Astrocyte (in vitro differentiated cells and primary cell): ENCODE data around the gene CDC45. TPM values are rescaled to one million over a fixed set of nuclear protein-coding genes. Genes with fewer than 3 reads are reported as not detected.

ENCODE experiments used
- DNase-seq: peaks from one replicate; pipeline ENCODE4 v3.0.0-alpha.2; 2010; ENCODE audit warnings: low read depth
- FAIRE-seq: peaks from 2 replicates; lab custom pipeline; 2011; peaks lifted over from hg19 to GRCh38; lab: Jason Lieb, UNC
- H2AFZ ChIP-seq: 2 replicates; pipeline ENCODE4 v1.6.0; 2012; ENCODE audit warnings: low read depth, low read length, inconsistent platforms
- H3K27ac ChIP-seq: 2 replicates; pipeline ENCODE4 v1.5.1; 2011; ENCODE audit warnings: low read depth, low read length, inconsistent platforms
- H3K27me3 ChIP-seq: 2 replicates; pipeline ENCODE4 v1.6.0; 2011; ENCODE audit warnings: low read length, inconsistent platforms; ENCODE audit not compliant: insufficient read depth
- H3K36me3 ChIP-seq: 2 replicates; pipeline ENCODE4 v1.5.1; 2011; ENCODE audit warnings: low read length, inconsistent platforms; ENCODE audit not compliant: insufficient read depth
- H3K4me1 ChIP-seq: 2 replicates; pipeline ENCODE4 v1.5.1; 2011; ENCODE audit warnings: low read length, inconsistent platforms; ENCODE audit not compliant: insufficient read depth
- H3K4me2 ChIP-seq: 2 replicates; pipeline ENCODE4 v1.6.0; 2012; ENCODE audit warnings: low read length, inconsistent platforms
- H3K4me3 ChIP-seq: 2 replicates; pipeline ENCODE4 v1.5.1; 2011; ENCODE audit warnings: low read depth, mild to moderate bottlenecking, low read length, inconsistent platforms; ENCODE audit not compliant: insufficient read depth
- H3K79me2 ChIP-seq: 2 replicates; pipeline ENCODE4 v1.6.0; 2012; ENCODE audit warnings: mild to moderate bottlenecking, low read length, inconsistent platforms; ENCODE audit not compliant: insufficient read depth
- H3K9ac ChIP-seq: 2 replicates; pipeline ENCODE4 v1.6.0; 2012; ENCODE audit warnings: mild to moderate bottlenecking, low read length, inconsistent platforms
- H3K9me3 ChIP-seq: 2 replicates; pipeline ENCODE4 v1.5.1; 2012; ENCODE audit warnings: low read depth, mild to moderate bottlenecking, low read length, inconsistent platforms; ENCODE audit not compliant: insufficient read depth
- H4K20me1 ChIP-seq: 2 replicates; pipeline ENCODE4 v1.6.0; 2012; ENCODE audit warnings: low read length, inconsistent platforms; ENCODE audit not compliant: insufficient read depth
- H3K27ac Mint-ChIP-seq: one replicate; pipeline ENCODE4 v1.8.0; 2021; ENCODE audit warnings: mild to moderate bottlenecking, mixed read lengths; ENCODE audit not compliant: unreplicated experiment
- H3K27me3 Mint-ChIP-seq: one replicate; pipeline ENCODE4 v1.8.0; 2021; ENCODE audit warnings: low read depth, mixed read lengths; ENCODE audit not compliant: unreplicated experiment
- H3K36me3 Mint-ChIP-seq: one replicate; pipeline ENCODE4 v1.8.0; 2021; ENCODE audit warnings: low read depth, mixed read lengths; ENCODE audit not compliant: unreplicated experiment
- H3K4me1 Mint-ChIP-seq: one replicate; pipeline ENCODE4 v1.8.0; 2021; ENCODE audit warnings: low read depth, mixed read lengths; ENCODE audit not compliant: unreplicated experiment
- H3K4me3 Mint-ChIP-seq: one replicate; pipeline ENCODE4 v1.8.0; 2021; ENCODE audit warnings: mild to moderate bottlenecking, moderate library complexity, mixed read lengths; ENCODE audit not compliant: unreplicated experiment
- H3K9me3 Mint-ChIP-seq: one replicate; pipeline ENCODE4 v1.8.0; 2021; ENCODE audit warnings: mild to moderate bottlenecking, mixed read lengths; ENCODE audit not compliant: unreplicated experiment
- CTCF ChIP-seq: IDR thresholded peaks from 2 replicates; pipeline ENCODE4 v1.5.1; 2011; ENCODE audit warnings: low read depth, mild to moderate bottlenecking, inconsistent platforms, low read length, moderate library complexity; ENCODE audit not compliant: insufficient read depth
- EZH2 ChIP-seq: IDR thresholded peaks from 2 replicates; pipeline ENCODE4 v1.6.1; 2012; ENCODE audit warnings: mild to moderate bottlenecking, low read length, inconsistent platforms; ENCODE audit not compliant: insufficient read depth
- total RNA-seq: library from RNA; stranded (reverse); gene quantifications from 2 replicates; pipeline ENCODE4 v1.2.1, GENCODE V29; 2021

CDC45 gene
- total RNA-seq, 1 donor from 2014 or later = 2.1 TPM

- Mint-ChIP-seq H3K27me3 (no peaks in the 10 kb centered on the region), H3K9me3 (no peaks in the 10 kb centered on the region), H3K27ac (peak overlapping the region; percentile 73), H3K4me1 (peaks cover 18% of the 10 kb centered on the region), H3K36me3 (peaks cover 6% of the 10 kb centered on the region), H3K4me3 (peak overlapping the region; percentile 92)
- Histone ChIP-seq H3K9me3 (no peaks in the 10 kb centered on the region), H3K36me3 (peaks cover 15% of the 10 kb centered on the region), H4K20me1 (peaks cover 47% of the 10 kb centered on the region), H3K79me2 (peaks cover 63% of the 10 kb centered on the region), H3K27ac (peak overlapping the region; percentile 100), H2AFZ (peak overlapping the region; percentile 62), H3K4me1 (peaks cover 7% of the 10 kb centered on the region), H3K4me3 (peak overlapping the region; percentile 92), H3K9ac (peak overlapping the region; percentile 94), H3K27me3 (no peaks in the 10 kb centered on the region), H3K4me2 (peak overlapping the region; percentile 90)
- FAIRE-seq (no peak), DNase-seq (no peak)
- TF ChIP-seq EZH2 = no peak
- no peak for TF ChIP-seq CTCF
Measured at GRCh38 chr22:19478045-19478900, 1.4 kb upstream of the CDC45 start.

- Histone ChIP-seq H3K27ac (peak within 1 kb of the TSS; percentile 100), H4K20me1 (peaks cover 41% of the 10 kb centered on the region), H3K27me3 (no peaks in the 10 kb centered on the region), H3K4me2 (peak within 1 kb of the TSS; percentile 90), H3K9me3 (no peaks in the 10 kb centered on the region), H3K4me3 (peak within 1 kb of the TSS; percentile 92), H3K4me1 (peaks cover 7% of the 10 kb centered on the region), H3K36me3 (peaks cover 15% of the 10 kb centered on the region), H2AFZ (peak within 1 kb of the TSS; percentile 90), H3K9ac (peak within 1 kb of the TSS; percentile 94), H3K79me2 (peaks cover 57% of the 10 kb centered on the region)
- Mint-ChIP-seq H3K4me1 (peaks cover 18% of the 10 kb centered on the region), H3K4me3 (peak within 1 kb of the TSS; percentile 92), H3K9me3 (no peaks in the 10 kb centered on the region), H3K27me3 (no peaks in the 10 kb centered on the region), H3K27ac (peak within 1 kb of the TSS; percentile 100), H3K36me3 (peaks cover 2% of the 10 kb centered on the region)
- FAIRE-seq (no peak), DNase-seq (peak; percentile 64)
- TF ChIP-seq CTCF (no peak), EZH2 (no peak)
Measured at GRCh38 chr22:19478901-19479354, 792 bp upstream of the CDC45 start, which contains the start of gene UFD1. Gene UFD1, minus strand, starts transcription at chr22:19479193. Its CDS starts 108 bp downstream, at chr22:19479085.
